Measurements from ENCODE around the gene RFFL.
A peak's percentile ranks its signal among the peaks of the same experiment; 100 is the strongest.

The RFFL gene

GRCh38 chr17:35080536-35080935 lies 17.0 kb upstream of the RFFL start:
- DNase-seq: peak in 1 of 5 experiments; percentile 89

GRCh38 chr17:35079547-35080423 lies 16.3 kb upstream of the RFFL start:
- no peak for DNase-seq

GRCh38 chr17:35076874-35077273 lies 13.4 kb upstream of the RFFL start:
- DNase-seq: no peak

- no peak for DNase-seq
Observed at GRCh38 chr17:35074711-35075707, 11.5 kb upstream of the RFFL start.

GRCh38 chr17:35073991-35074627 lies 10.6 kb upstream of the RFFL start:
- DNase-seq: peak in 2 of 5 experiments; percentile 18 to 76

- DNase-seq: peak in 2 of 5 experiments; percentile 23 to 80
Observed at GRCh38 chr17:35073183-35073790, 9.8 kb upstream of the RFFL start.

GRCh38 chr17:35069311-35069710 lies 5.8 kb upstream of the RFFL start:
- no peak for DNase-seq

GRCh38 chr17:35068249-35068648 lies 4.7 kb upstream of the RFFL start:
- no peak for DNase-seq

- no peak for DNase-seq
Observed at GRCh38 chr17:35065880-35066279, 2.4 kb upstream of the RFFL start.

GRCh38 chr17:35064516-35065215 lies 1.2 kb upstream of the RFFL start:
- no peak for DNase-seq

- DNase-seq: no peak
Observed at GRCh38 chr17:35062308-35062707, 1.2 kb downstream of the RFFL start.

GRCh38 chr17:35057332-35057915 lies 6.1 kb downstream of the RFFL start:
- no peak for DNase-seq

GRCh38 chr17:35056013-35056412 lies 7.5 kb downstream of the RFFL start:
- no peak for DNase-seq

GRCh38 chr17:35053204-35053603 lies 10.3 kb downstream of the RFFL start:
- DNase-seq: no peak

- DNase-seq: no peak
Observed at GRCh38 chr17:35052780-35053179, 10.7 kb downstream of the RFFL start.

- DNase-seq: no peak
Observed at GRCh38 chr17:35052241-35052610, 11.3 kb downstream of the RFFL start.

- DNase-seq: peak in 2 of 5 experiments; percentile 12 to 61
Observed at GRCh38 chr17:35051579-35052240, 11.8 kb downstream of the RFFL start.

GRCh38 chr17:35051183-35051578 lies 12.3 kb downstream of the RFFL start:
- DNase-seq: peak in 3 of 5 experiments; percentile 14 to 96 (median 69)

- DNase-seq: no peak
Observed at GRCh38 chr17:35050170-35050569, 13.3 kb downstream of the RFFL start.

GRCh38 chr17:35048685-35049379 lies 14.7 kb downstream of the RFFL start:
- DNase-seq: peak in 1 of 5 experiments; percentile 62

Data from T-helper 2 cell (primary cell).